Astrocyte (in vitro differentiated cells and primary cell): ENCODE measurements around the gene BRMS1. TPM values are rescaled to one million over a fixed set of nuclear protein-coding genes. Genes with fewer than 3 reads are reported as not detected.

Source experiments
- DNase-seq: peaks from one replicate; pipeline ENCODE4 v3.0.0-alpha.2; 2010; ENCODE audit warnings: low read depth
- FAIRE-seq: peaks from 2 replicates; lab custom pipeline; 2011; peaks lifted over from hg19 to GRCh38; lab: Jason Lieb, UNC
- H2AFZ ChIP-seq: 2 replicates; pipeline ENCODE4 v1.6.0; 2012; ENCODE audit warnings: low read depth, low read length, inconsistent platforms
- H3K27ac ChIP-seq: 2 replicates; pipeline ENCODE4 v1.5.1; 2011; ENCODE audit warnings: low read depth, low read length, inconsistent platforms
- H3K27me3 ChIP-seq: 2 replicates; pipeline ENCODE4 v1.6.0; 2011; ENCODE audit warnings: low read length, inconsistent platforms; ENCODE audit not compliant: insufficient read depth
- H3K36me3 ChIP-seq: 2 replicates; pipeline ENCODE4 v1.5.1; 2011; ENCODE audit warnings: low read length, inconsistent platforms; ENCODE audit not compliant: insufficient read depth
- H3K4me1 ChIP-seq: 2 replicates; pipeline ENCODE4 v1.5.1; 2011; ENCODE audit warnings: low read length, inconsistent platforms; ENCODE audit not compliant: insufficient read depth
- H3K4me2 ChIP-seq: 2 replicates; pipeline ENCODE4 v1.6.0; 2012; ENCODE audit warnings: low read length, inconsistent platforms
- H3K4me3 ChIP-seq: 2 replicates; pipeline ENCODE4 v1.5.1; 2011; ENCODE audit warnings: low read depth, mild to moderate bottlenecking, low read length, inconsistent platforms; ENCODE audit not compliant: insufficient read depth
- H3K79me2 ChIP-seq: 2 replicates; pipeline ENCODE4 v1.6.0; 2012; ENCODE audit warnings: mild to moderate bottlenecking, low read length, inconsistent platforms; ENCODE audit not compliant: insufficient read depth
- H3K9ac ChIP-seq: 2 replicates; pipeline ENCODE4 v1.6.0; 2012; ENCODE audit warnings: mild to moderate bottlenecking, low read length, inconsistent platforms
- H3K9me3 ChIP-seq: 2 replicates; pipeline ENCODE4 v1.5.1; 2012; ENCODE audit warnings: low read depth, mild to moderate bottlenecking, low read length, inconsistent platforms; ENCODE audit not compliant: insufficient read depth
- H4K20me1 ChIP-seq: 2 replicates; pipeline ENCODE4 v1.6.0; 2012; ENCODE audit warnings: low read length, inconsistent platforms; ENCODE audit not compliant: insufficient read depth
- H3K27ac Mint-ChIP-seq: one replicate; pipeline ENCODE4 v1.8.0; 2021; ENCODE audit warnings: mild to moderate bottlenecking, mixed read lengths; ENCODE audit not compliant: unreplicated experiment
- H3K27me3 Mint-ChIP-seq: one replicate; pipeline ENCODE4 v1.8.0; 2021; ENCODE audit warnings: low read depth, mixed read lengths; ENCODE audit not compliant: unreplicated experiment
- H3K36me3 Mint-ChIP-seq: one replicate; pipeline ENCODE4 v1.8.0; 2021; ENCODE audit warnings: low read depth, mixed read lengths; ENCODE audit not compliant: unreplicated experiment
- H3K4me1 Mint-ChIP-seq: one replicate; pipeline ENCODE4 v1.8.0; 2021; ENCODE audit warnings: low read depth, mixed read lengths; ENCODE audit not compliant: unreplicated experiment
- H3K4me3 Mint-ChIP-seq: one replicate; pipeline ENCODE4 v1.8.0; 2021; ENCODE audit warnings: mild to moderate bottlenecking, moderate library complexity, mixed read lengths; ENCODE audit not compliant: unreplicated experiment
- H3K9me3 Mint-ChIP-seq: one replicate; pipeline ENCODE4 v1.8.0; 2021; ENCODE audit warnings: mild to moderate bottlenecking, mixed read lengths; ENCODE audit not compliant: unreplicated experiment
- CTCF ChIP-seq: IDR thresholded peaks from 2 replicates; pipeline ENCODE4 v1.5.1; 2011; ENCODE audit warnings: low read depth, mild to moderate bottlenecking, inconsistent platforms, low read length, moderate library complexity; ENCODE audit not compliant: insufficient read depth
- EZH2 ChIP-seq: IDR thresholded peaks from 2 replicates; pipeline ENCODE4 v1.6.1; 2012; ENCODE audit warnings: mild to moderate bottlenecking, low read length, inconsistent platforms; ENCODE audit not compliant: insufficient read depth
- total RNA-seq: library from RNA; stranded (reverse); gene quantifications from 2 replicates; pipeline ENCODE4 v1.2.1, GENCODE V29; 2021

BRMS1 gene
- total RNA-seq, 1 donor from 2014 or later: 47.8 TPM

GRCh38 chr11:66336234-66337102, 8.4 kb downstream of the BRMS1 start, which contains the start of gene RIN1:
Gene RIN1 (minus strand): TSS chr11:66336434. CDS start chr11:66336402, 32 bp downstream.
- peak within 1 kb of the TSS; percentile 88 for H3K4me3 Mint-ChIP-seq
- FAIRE-seq (peak; percentile 98), DNase-seq (peak; percentile 98)
- H2AFZ ChIP-seq: no peak within 1 kb of the TSS
- H4K20me1 ChIP-seq: peaks cover 46% of the 10 kb centered on the region
- H3K4me1 Mint-ChIP-seq: peaks cover 31% of the 10 kb centered on the region
- H3K27ac ChIP-seq: peak within 1 kb of the TSS; percentile 96
- H3K9me3 ChIP-seq: no peaks in the 10 kb centered on the region
- H3K4me2 ChIP-seq: peak within 1 kb of the TSS; percentile 99
- H3K36me3 ChIP-seq: peaks cover 6% of the 10 kb centered on the region
- H3K79me2 ChIP-seq: peaks cover 27% of the 10 kb centered on the region
- TF ChIP-seq EZH2: no peak
- no peak for TF ChIP-seq CTCF
- no peaks in the 10 kb centered on the region for H3K9me3 Mint-ChIP-seq
- H3K27me3 Mint-ChIP-seq: no peaks in the 10 kb centered on the region
- peak within 1 kb of the TSS; percentile 99 for H3K27ac Mint-ChIP-seq
- peak within 1 kb of the TSS; percentile 74 for H3K4me3 ChIP-seq
- peaks cover 47% of the 10 kb centered on the region for H3K4me1 ChIP-seq
- peaks cover 9% of the 10 kb centered on the region for H3K36me3 Mint-ChIP-seq
- H3K9ac ChIP-seq: peak within 1 kb of the TSS; percentile 95
- no peaks in the 10 kb centered on the region for H3K27me3 ChIP-seq

GRCh38 chr11:66335531-66336233, 9.2 kb downstream of the BRMS1 start:
- Histone ChIP-seq H3K4me3 (peak overlapping the region; percentile 74), H3K4me1 (peaks cover 47% of the 10 kb centered on the region), H2AFZ (no peak overlapping the region), H3K9me3 (no peaks in the 10 kb centered on the region), H4K20me1 (peaks cover 48% of the 10 kb centered on the region), H3K27ac (peak overlapping the region; percentile 96), H3K27me3 (no peaks in the 10 kb centered on the region), H3K79me2 (peaks cover 27% of the 10 kb centered on the region), H3K36me3 (peaks cover 3% of the 10 kb centered on the region), H3K4me2 (peak overlapping the region; percentile 99), H3K9ac (peak overlapping the region; percentile 95)
- Mint-ChIP-seq H3K9me3 (no peaks in the 10 kb centered on the region), H3K4me3 (peak overlapping the region; percentile 88), H3K36me3 (peaks cover 11% of the 10 kb centered on the region), H3K4me1 (peaks cover 31% of the 10 kb centered on the region), H3K27me3 (no peaks in the 10 kb centered on the region), H3K27ac (peak overlapping the region; percentile 99)
- no peak for FAIRE-seq
- no peak for TF ChIP-seq EZH2
- DNase-seq: peak; percentile 66
